K562 (cell line): ENCODE results near the gene SIRT7. TPM values are rescaled to one million over a fixed set of nuclear protein-coding genes. Genes with fewer than 3 reads are reported as not detected.
A peak's percentile ranks its signal among the peaks of the same experiment; 100 is the strongest.

Source experiments
- ATAC-seq: fragments of 200-7000 bp; cut with Tn5 transposase; 3 replicates; pipeline ENCODE4 v1.9.1; 2020; ENCODE audit warnings: moderate library complexity
- BruUV-seq: library from RNA; stranded (reverse); fragments of 400-500 nt; replicated peaks from 2 replicates; lab custom pipeline; 2021; lab: Mats Ljungman, UMichigan
- CTCF ChIA-PET: fragments of 300-600 bp; formaldehyde crosslinking; extraction: SDS; loops from one replicate; lab custom pipeline; 2021; ENCODE audit warnings: low intra/inter-chr PET ratio; lab: Yijun Ruan, JAX
- POLR2A ChIA-PET: fragments of 300-600, 350-650 bp; sonication (Branson Sonifier 250); formaldehyde crosslinking; extraction: SDS; loops from one replicate; lab custom pipeline; 2021; ENCODE audit warnings: antibody characterized with exemption, inconsistent platforms; lab: Yijun Ruan, JAX
- DNase-seq, 4 experiments: peaks; one replicate each; pipeline versions ENCODE4 v3.0.0 to v3.0.0-alpha.2; 2011 to 2018; ENCODE audit warnings: low spot score in 3 of 4, mixed read lengths in 3 of 4; ENCODE audit errors: extremely low read depth in 1 of 4
- FAIRE-seq: peaks from 2 replicates; lab custom pipeline; 2011; peaks lifted over from hg19 to GRCh38; lab: Jason Lieb, UNC
- H2AFZ ChIP-seq: 2 replicates; pipeline ENCODE4 v1.6.0; 2011; ENCODE audit warnings: low read depth, low read length, control low read depth, inconsistent platforms
- H3K27ac ChIP-seq: fragments of 200-600 bp; 3 replicates; pipeline ENCODE4 v1.8.0; 2011; ENCODE audit warnings: low read depth, mild to moderate bottlenecking, control low read depth, inconsistent platforms, low read length, moderate library complexity, mixed read lengths; ENCODE audit errors: extremely low read depth
- H3K27me3 ChIP-seq, 2 experiments: fragments of 300-600 bp in 1 of 2; 2 replicates in 1 of 2; 3 replicates in 1 of 2; pipeline versions ENCODE4 v1.6.0 to v1.8.0; 2011; ENCODE audit warnings: inconsistent platforms in 2 of 2, low read length in 2 of 2, mild to moderate bottlenecking in 1 of 2, mixed read lengths in 1 of 2, moderate library complexity in 1 of 2; ENCODE audit not compliant: control insufficient read depth in 2 of 2, insufficient read depth in 2 of 2
- H3K36me3 ChIP-seq: fragments of 300-600 bp; 3 replicates; pipeline ENCODE4 v1.8.0; 2011; ENCODE audit warnings: mild to moderate bottlenecking, low read length, inconsistent platforms; ENCODE audit not compliant: control insufficient read depth, insufficient read depth
- H3K4me1 ChIP-seq, 2 experiments: fragments of 200-600 bp in 1 of 2; replicated peaks in 1 of 2; 2 replicates in 1 of 2; 3 replicates in 1 of 2; pipeline versions ENCODE4 v1.5.1 to v1.8.0; 2011; ENCODE audit warnings: inconsistent platforms in 2 of 2, low read length in 2 of 2, mild to moderate bottlenecking in 1 of 2, mixed read lengths in 1 of 2, moderate library complexity in 1 of 2; ENCODE audit not compliant: control insufficient read depth in 2 of 2, insufficient read depth in 2 of 2
- H3K4me2 ChIP-seq: 2 replicates; pipeline ENCODE4 v1.6.1; 2011; ENCODE audit warnings: low read length, control low read depth, inconsistent platforms, mixed read lengths; ENCODE audit not compliant: insufficient read depth
- H3K4me3 ChIP-seq: fragments of 200-600 bp; sonication (generic), shearing (Covaris generic); 2 replicates; pipeline ENCODE4 v1.5.1; 2016; ENCODE audit warnings: control low read depth, inconsistent platforms
- H3K79me2 ChIP-seq: fragments of 200-600 bp; 3 replicates; pipeline ENCODE4 v1.8.0; 2011; ENCODE audit warnings: low read length, inconsistent platforms; ENCODE audit not compliant: control insufficient read depth, insufficient read depth
- H3K9ac ChIP-seq, 2 experiments: 2 replicates each; pipeline versions ENCODE4 v1.6.0 to v1.6.1; 2011; ENCODE audit warnings: low read depth in 2 of 2, low read length in 2 of 2, control low read depth in 1 of 2, inconsistent platforms in 1 of 2, mild to moderate bottlenecking in 1 of 2, mixed read lengths in 1 of 2; ENCODE audit not compliant: insufficient read depth in 1 of 2
- H3K9me1 ChIP-seq: one replicate; pipeline ENCODE4 v1.6.0; 2011; ENCODE audit warnings: inconsistent platforms, mild to moderate bottlenecking, low read length, moderate library complexity; ENCODE audit not compliant: control insufficient read depth, insufficient read depth
- H3K9me3 ChIP-seq: replicated peaks from 2 replicates; pipeline ENCODE4 v1.5.1; 2011; ENCODE audit warnings: low read depth, low read length, inconsistent platforms; ENCODE audit not compliant: control insufficient read depth, insufficient read depth
- H4K20me1 ChIP-seq: replicated peaks from 2 replicates; pipeline ENCODE4 v1.6.1; 2011; ENCODE audit warnings: low read length, inconsistent platforms, mixed read lengths; ENCODE audit not compliant: control insufficient read depth, insufficient read depth
- CBFA2T3 ChIP-seq: fragments of 450-650 bp; IDR thresholded peaks from 2 replicates; pipeline ENCODE4 v1.6.1; 2017
- CREM ChIP-seq: IDR thresholded peaks from 2 replicates; pipeline ENCODE4 v1.6.1; 2014; ENCODE audit warnings: antibody characterized with exemption, low read depth
- HNRNPL ChIP-seq: fragments of 200-400 bp; formaldehyde crosslinking; IDR thresholded peaks from 2 replicates; pipeline ENCODE4 v1.6.1; 2017; ENCODE audit warnings: low read depth, mild to moderate bottlenecking, low read length
- KDM1A ChIP-seq, 2 experiments: fragments of 450-650 bp; IDR thresholded peaks; 2 replicates each; pipeline ENCODE4 v1.6.1; 2016; ENCODE audit warnings: mild to moderate bottlenecking in 2 of 2
- MEF2A ChIP-seq: IDR thresholded peaks from 2 replicates; pipeline ENCODE4 v1.6.1; 2011; ENCODE audit warnings: low read depth, mild to moderate bottlenecking, low read length, moderate library complexity; ENCODE audit not compliant: control insufficient read depth
- RBFOX2 ChIP-seq: fragments of 200-400 bp; formaldehyde crosslinking; IDR thresholded peaks from 2 replicates; pipeline ENCODE4 v1.6.1; 2017; ENCODE audit warnings: low read depth, mild to moderate bottlenecking, low read length, moderate library complexity
- SP2 ChIP-seq: IDR thresholded peaks from 2 replicates; pipeline ENCODE4 v1.6.1; 2011; ENCODE audit warnings: mild to moderate bottlenecking, low read depth, low read length, moderate library complexity; ENCODE audit not compliant: poor library complexity, severe bottlenecking; ENCODE audit errors: extremely low read depth
- ZNF699 ChIP-seq: fragments of 250-450 bp; sonication (Bioruptor Pico); IDR thresholded peaks from 2 replicates; pipeline ENCODE4 v1.8.0; 2021; ENCODE audit warnings: mild to moderate bottlenecking, moderate library complexity; ENCODE audit not compliant: insufficient replicate concordance
- ZZZ3 ChIP-seq: fragments of 450-650 bp; IDR thresholded peaks from 2 replicates; pipeline ENCODE4 v1.6.1; 2016; ENCODE audit warnings: antibody characterized with exemption, mild to moderate bottlenecking, moderate library complexity
- WGBS: fragments of 100-300 bp; shearing (Covaris generic); methylation state at CpG from one replicate; pipeline ENCODE4 v1.1.6; 2016; ENCODE audit warnings: low coverage, mixed read lengths; ENCODE audit not compliant: insufficient coverage; ENCODE audit errors: missing lambda C conversion rate; 5-methylcytosine and 5-hydroxymethylcytosine counted together
- in situ Hi-C: fragments of 300-500 bp; cut with MboI; formaldehyde crosslinking; loops from 4 replicates; pipeline ENCODE4 v1.15.0; 2018; ENCODE audit warnings: inconsistent platforms, mixed read lengths
- intact Hi-C: fragments of 100-400 bp; cut with micrococcal nuclease; formaldehyde crosslinking; loops from 2 replicates; pipeline ENCODE4 v1.14.2; 2022
- polyA plus RNA-seq, 8 experiments: library from polyadenylated mRNA; depleted of rRNA in 4 of 8; stranded (reverse) in 5 of 8; unstranded in 3 of 8; fragments of >200 nt; fragmentation: Nextera tagmentation in 2 of 8; fragmentation: Illumina TruSeq in 1 of 8; extraction: Ambion mirVana in 2 of 8; extraction: Trizol in 1 of 8; gene quantifications; 2 replicates each; pipeline versions ENCODE4 v1.2.1 to v1.2.3, GENCODE V29; 2011 to 2014; ENCODE audit warnings: inconsistent platforms in 1 of 8, missing spikeins in 1 of 8
- total RNA-seq, 7 experiments: library from RNA; depleted of rRNA in 6 of 7; stranded (reverse); fragments of >200 nt in 6 of 7; fragmentation: Illumina TruSeq in 2 of 7; extraction: Trizol in 2 of 7; gene quantifications; 2 replicates each; pipeline versions ENCODE4 v1.2.1 to v1.2.3, GENCODE V29; 2011 to 2021; ENCODE audit warnings: low replicate concordance in 1 of 7
- TF ChIP-seq, protein P1 (sequence below): sonication (generic); formaldehyde crosslinking; IDR thresholded peaks from 2 replicates; pipeline ENCODE4 v1.8.0; 2022; ENCODE audit warnings: missing genetic modification reagents, mild to moderate bottlenecking, moderate library complexity, borderline replicate concordance
- TF ChIP-seq, protein P2 (sequence below): IDR thresholded peaks from 2 replicates; pipeline ENCODE4 v1.6.1; 2011; ENCODE audit warnings: borderline replicate concordance, low read depth, mild to moderate bottlenecking, moderate library complexity, low read length; ENCODE audit not compliant: insufficient read depth, poor library complexity, severe bottlenecking
- TF ChIP-seq, protein P3 (sequence below): sonication (generic); formaldehyde crosslinking; IDR thresholded peaks from 2 replicates; pipeline ENCODE4 v1.9.0; 2022; ENCODE audit warnings: mild to moderate bottlenecking, missing genetic modification reagents
- TF ChIP-seq, protein P4 (sequence below): fragments of 450-650 bp; IDR thresholded peaks from 2 replicates; pipeline ENCODE4 v1.6.1; 2016

The SIRT7 gene
- total and polyA plus RNA-seq, 9 of the 15 experiments (the other 6 are each of a cell fraction or from before 2014, with no cell fraction given), result 1.6 to 54.8 (median 20.3) TPM

DNA sequence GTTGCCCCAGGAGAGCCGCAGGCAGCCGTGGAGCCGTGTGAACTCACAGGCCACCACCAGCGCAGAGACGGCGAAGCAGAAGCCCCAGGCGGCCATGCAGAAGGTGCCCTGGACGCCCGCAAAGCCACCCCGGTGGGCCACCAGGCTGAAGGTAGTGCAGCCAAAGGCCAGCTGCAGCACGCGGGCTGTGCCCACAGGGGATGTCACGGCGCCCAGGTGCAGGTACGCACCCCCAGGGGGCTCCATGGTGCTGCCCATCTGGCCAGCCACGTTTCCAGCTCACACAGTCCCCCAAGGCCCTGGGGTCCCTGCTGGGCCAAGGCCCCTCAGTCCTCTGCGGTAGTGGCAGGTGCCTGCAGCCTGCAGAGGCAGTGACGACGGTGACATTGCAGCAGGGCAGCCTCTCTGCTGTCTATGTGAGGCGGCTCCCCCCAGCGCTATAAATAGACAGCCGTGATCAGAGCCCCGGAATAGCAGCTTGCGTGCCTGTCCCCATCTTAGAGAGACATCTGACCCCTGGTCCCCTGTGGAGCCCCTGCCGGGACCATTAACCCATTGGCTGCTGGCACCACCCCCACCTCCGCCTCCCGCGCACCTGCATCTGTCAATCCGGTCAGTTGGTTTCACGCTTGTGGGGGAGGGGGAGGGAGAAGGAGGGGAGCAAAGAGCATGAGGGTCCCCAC lies 23.6 kb upstream of the SIRT7 start:
- peaks cover 0 to 52% of the 10 kb centered on the region in 2 experiments; a peak in 3 of 5 replicates for H3K4me1 ChIP-seq
- H3K27ac ChIP-seq, result no peak overlapping the region
- 43% methylated on average over 27 of the region's 30 CpGs for WGBS
- ATAC-seq (no peak), DNase-seq (no peak), FAIRE-seq (no peak)
- H3K79me2 ChIP-seq, result peaks cover 5% of the 10 kb centered on the region
- peak overlapping the region; percentile 18; the same call in 1 of the 2 replicates for H3K4me2 ChIP-seq
- peak overlapping the region in 1 of 2 experiments; percentile 55; a peak in 1 of 4 replicates for H3K9ac ChIP-seq
- H3K36me3 ChIP-seq, result no peaks in the 10 kb centered on the region
- no peaks in the 10 kb centered on the region for H3K9me3 ChIP-seq
- peak overlapping the region; percentile 55; the same call in 1 of the 2 replicates for H2AFZ ChIP-seq
- no TSS peak for BruUV-seq
- ChIA-PET CTCF (no interaction called here), POLR2A (interaction anchor here (0.6 to 1.5 kb wide), 4 partner anchors 12 to 306 kb away, joined by 3 to 8 read pairs (median 5); no protein-coding TSS in a partner anchor)
- in situ Hi-C loops (no loop called here), intact Hi-C loops (no loop called here)
- TF ChIP-seq, protein P1, sequence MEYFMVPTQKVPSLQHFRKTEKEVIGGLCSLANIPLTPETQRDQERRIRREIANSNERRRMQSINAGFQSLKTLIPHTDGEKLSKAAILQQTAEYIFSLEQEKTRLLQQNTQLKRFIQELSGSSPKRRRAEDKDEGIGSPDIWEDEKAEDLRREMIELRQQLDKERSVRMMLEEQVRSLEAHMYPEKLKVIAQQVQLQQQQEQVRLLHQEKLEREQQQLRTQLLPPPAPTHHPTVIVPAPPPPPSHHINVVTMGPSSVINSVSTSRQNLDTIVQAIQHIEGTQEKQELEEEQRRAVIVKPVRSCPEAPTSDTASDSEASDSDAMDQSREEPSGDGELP (CRISPR knock-in tag), result 0 out of 2 replicates have a peak, but pooled peaks have one; percentile 20
- TF ChIP-seq, protein P2, sequence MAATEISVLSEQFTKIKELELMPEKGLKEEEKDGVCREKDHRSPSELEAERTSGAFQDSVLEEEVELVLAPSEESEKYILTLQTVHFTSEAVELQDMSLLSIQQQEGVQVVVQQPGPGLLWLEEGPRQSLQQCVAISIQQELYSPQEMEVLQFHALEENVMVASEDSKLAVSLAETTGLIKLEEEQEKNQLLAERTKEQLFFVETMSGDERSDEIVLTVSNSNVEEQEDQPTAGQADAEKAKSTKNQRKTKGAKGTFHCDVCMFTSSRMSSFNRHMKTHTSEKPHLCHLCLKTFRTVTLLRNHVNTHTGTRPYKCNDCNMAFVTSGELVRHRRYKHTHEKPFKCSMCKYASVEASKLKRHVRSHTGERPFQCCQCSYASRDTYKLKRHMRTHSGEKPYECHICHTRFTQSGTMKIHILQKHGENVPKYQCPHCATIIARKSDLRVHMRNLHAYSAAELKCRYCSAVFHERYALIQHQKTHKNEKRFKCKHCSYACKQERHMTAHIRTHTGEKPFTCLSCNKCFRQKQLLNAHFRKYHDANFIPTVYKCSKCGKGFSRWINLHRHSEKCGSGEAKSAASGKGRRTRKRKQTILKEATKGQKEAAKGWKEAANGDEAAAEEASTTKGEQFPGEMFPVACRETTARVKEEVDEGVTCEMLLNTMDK, result peak; percentile 61
- TF ChIP-seq HNRNPL, result peak; percentile 70; the same call in 1 of the 2 replicates
- TF ChIP-seq, protein P3, sequence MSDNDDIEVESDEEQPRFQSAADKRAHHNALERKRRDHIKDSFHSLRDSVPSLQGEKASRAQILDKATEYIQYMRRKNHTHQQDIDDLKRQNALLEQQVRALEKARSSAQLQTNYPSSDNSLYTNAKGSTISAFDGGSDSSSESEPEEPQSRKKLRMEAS (CRISPR knock-in tag), result peak; percentile 24; the same call in 1 of the 2 replicates
- TF ChIP-seq MEF2A, result peak; percentile 80; the same call in 1 of the 2 replicates
- no peak for TF ChIP-seq ZZZ3
- TF ChIP-seq, protein P4, sequence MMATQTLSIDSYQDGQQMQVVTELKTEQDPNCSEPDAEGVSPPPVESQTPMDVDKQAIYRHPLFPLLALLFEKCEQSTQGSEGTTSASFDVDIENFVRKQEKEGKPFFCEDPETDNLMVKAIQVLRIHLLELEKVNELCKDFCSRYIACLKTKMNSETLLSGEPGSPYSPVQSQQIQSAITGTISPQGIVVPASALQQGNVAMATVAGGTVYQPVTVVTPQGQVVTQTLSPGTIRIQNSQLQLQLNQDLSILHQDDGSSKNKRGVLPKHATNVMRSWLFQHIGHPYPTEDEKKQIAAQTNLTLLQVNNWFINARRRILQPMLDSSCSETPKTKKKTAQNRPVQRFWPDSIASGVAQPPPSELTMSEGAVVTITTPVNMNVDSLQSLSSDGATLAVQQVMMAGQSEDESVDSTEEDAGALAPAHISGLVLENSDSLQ, result 0 out of 2 replicates have a peak, but pooled peaks have one; percentile 15
- 0 out of 2 replicates have a peak, but pooled peaks have one; percentile 4 for TF ChIP-seq CREM
- TF ChIP-seq SP2, result no peak
- TF ChIP-seq KDM1A (IDR thresholded peaks at IDR 0.05), result peak in 1 of 2 experiments; percentile 73; a peak in 2 of 4 replicates
- 0 out of 2 replicates have a peak, but pooled peaks have one; percentile 13 for TF ChIP-seq CBFA2T3
- no peak for TF ChIP-seq ZNF699 (CRISPR knock-in tag)
- TF ChIP-seq RBFOX2, result 0 out of 2 replicates have a peak, but pooled peaks have one; percentile 14
- H3K9me1 ChIP-seq, result no peaks in the 10 kb centered on the region
- no peak overlapping the region for H3K4me3 ChIP-seq
- H3K27me3 ChIP-seq, result no peaks in the 10 kb centered on the region
- no peaks in the 10 kb centered on the region for H4K20me1 ChIP-seq
